ENCODE data around the gene DNAJB5. TPM values are rescaled to one million over a fixed set of nuclear protein-coding genes. Genes with fewer than 3 reads are reported as not detected.

The DNAJB5 gene
- total and polyA plus RNA-seq, 2 experiments from 2014 or later, result 20.3 to 37.4 TPM

GRCh38 chr9:34991607-34992375 is 2.2 kb downstream of the DNAJB5 start:
- Histone ChIP-seq H2AFZ (no peak overlapping the region), H3K4me1 (ENCODE audit: insufficient read depth) (peaks cover 55% of the 10 kb centered on the region), H3K27me3 (ENCODE audit: insufficient read depth) (no peaks in the 10 kb centered on the region), H3K27ac (ENCODE audit: low read depth) (no peak overlapping the region), H3K4me3 (peak overlapping the region; percentile 85), H3K79me2 (replicated peaks; ENCODE audit: insufficient read depth) (peaks cover 5% of the 10 kb centered on the region; the same call in 1 of the 2 replicates), H3K4me2 (peak overlapping the region; percentile 96), H4K20me1 (replicated peaks; ENCODE audit: insufficient read depth) (no peaks in the 10 kb centered on the region), H3K9me2 (ENCODE audit: insufficient read depth) (no peaks in the 10 kb centered on the region), H3K36me3 (ENCODE audit: insufficient read depth) (peaks cover 11% of the 10 kb centered on the region), H3F3A (replicated peaks; ENCODE audit: low read depth) (no peaks in the 10 kb centered on the region; the same call in none of the 2 replicates)
- TF ChIP-seq NANOG (IDR thresholded peaks at IDR 0.05; ENCODE audit: borderline replicate concordance), result no peak
- no peak for TF ChIP-seq POLR2AphosphoS5 (IDR thresholded peaks at IDR 0.05; ENCODE audit: low read depth)
- TF ChIP-seq EZH2phosphoT487 (IDR thresholded peaks at IDR 0.05; ENCODE audit: unreplicated experiment), result no peak
- no peak for TF ChIP-seq JUNB (IDR thresholded peaks at IDR 0.05; ENCODE audit: unreplicated experiment)
- TF ChIP-seq CTCF (conservative IDR thresholded peaks at IDR 0.05; ENCODE audit: low read depth in 2 of 2), result peak; percentile 31 to 48; a peak in 3 of 4 replicates
- TF ChIP-seq REST (IDR thresholded peaks at IDR 0.05; ENCODE audit: unreplicated experiment), result no peak
- TF ChIP-seq ETS1 (IDR thresholded peaks at IDR 0.05), result no peak
- Mint-ChIP-seq H3K4me1 (peaks cover 61% of the 10 kb centered on the region), H3K4me3 (peak overlapping the region; percentile 88), H3K27me3 (ENCODE audit: insufficient read depth, low read depth, poor library complexity) (peaks cover 13% of the 10 kb centered on the region), H3K27ac (peak overlapping the region; percentile 86), H3K36me3 (ENCODE audit: low read depth) (peaks cover 40% of the 10 kb centered on the region), H3K9me3 (no peaks in the 10 kb centered on the region; the same call in 1 of the 3 replicates)
- peak; percentile 61 for DNase-seq (ENCODE audit: low spot score)
- ATAC-seq, result peak; percentile 5
